Hematopoietic multipotent progenitor cell treated with erythropoietin and hydrocortisone succinate and interleukin-3 and kit ligand, for 15 days (in vitro differentiated cells): ENCODE data around the gene CERS1.

Source experiments
- DNase-seq: peaks from one replicate; pipeline ENCODE4 v3.0.0-alpha.2; 2015; ENCODE audit warnings: low spot score

Gene CERS1

DNA sequence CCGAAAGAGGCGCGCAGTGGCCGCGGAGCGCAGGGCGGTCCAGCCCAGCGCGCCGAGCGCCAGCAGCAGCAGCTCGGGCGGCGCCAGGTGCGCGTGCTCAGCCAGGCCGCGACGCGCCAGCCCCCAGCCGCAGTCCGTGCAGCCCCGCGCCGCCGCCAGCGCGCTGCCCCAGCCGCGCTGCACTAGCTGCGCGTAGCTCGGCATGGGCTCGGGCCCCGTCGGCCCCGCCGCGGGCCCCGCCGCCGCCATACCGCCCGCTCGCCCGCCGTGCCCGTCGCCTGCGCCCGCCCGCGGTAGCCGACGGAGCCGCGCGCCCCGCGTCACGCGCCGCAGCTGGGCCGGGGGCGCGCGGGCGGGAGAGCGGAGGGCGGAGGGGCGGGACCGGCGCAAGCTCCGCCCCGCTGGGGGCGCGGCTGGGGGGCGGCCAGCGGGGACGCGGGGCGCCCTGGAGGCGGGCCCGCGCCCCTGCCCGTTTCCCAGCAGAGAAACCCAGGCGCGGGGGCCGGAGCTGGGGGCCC is at the start of gene CERS1:
Gene CERS1 (minus strand): TSS at position 335 of the 518 bp plus-strand sequence. CDS start 86 bp downstream, at position 249.
- no peak for DNase-seq

DNA sequence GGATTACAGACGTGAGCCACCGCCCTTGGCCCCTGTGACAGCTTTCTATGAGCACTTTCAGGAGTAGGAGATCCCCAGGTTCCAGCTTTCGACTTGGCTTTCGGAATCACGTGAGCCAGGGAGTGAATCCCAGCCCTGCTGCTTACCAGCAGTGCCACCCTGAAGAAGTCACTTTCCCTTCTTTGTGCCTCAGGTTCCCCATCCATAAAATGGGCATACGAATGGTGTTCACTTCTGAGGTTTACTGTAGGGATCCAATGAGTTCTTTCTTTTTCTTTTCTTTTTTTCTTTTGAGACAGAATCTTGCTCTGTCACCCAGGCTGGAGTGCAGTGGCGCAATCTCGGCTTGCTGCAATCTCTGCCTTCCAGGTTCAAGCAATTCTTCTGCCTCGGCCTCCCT is 49.3 kb upstream of the CERS1 start:
- no peak for DNase-seq

- no peak for DNase-seq
Observed at GRCh38 chr19:18943465-18943864, 47.5 kb upstream of the CERS1 start.

DNA sequence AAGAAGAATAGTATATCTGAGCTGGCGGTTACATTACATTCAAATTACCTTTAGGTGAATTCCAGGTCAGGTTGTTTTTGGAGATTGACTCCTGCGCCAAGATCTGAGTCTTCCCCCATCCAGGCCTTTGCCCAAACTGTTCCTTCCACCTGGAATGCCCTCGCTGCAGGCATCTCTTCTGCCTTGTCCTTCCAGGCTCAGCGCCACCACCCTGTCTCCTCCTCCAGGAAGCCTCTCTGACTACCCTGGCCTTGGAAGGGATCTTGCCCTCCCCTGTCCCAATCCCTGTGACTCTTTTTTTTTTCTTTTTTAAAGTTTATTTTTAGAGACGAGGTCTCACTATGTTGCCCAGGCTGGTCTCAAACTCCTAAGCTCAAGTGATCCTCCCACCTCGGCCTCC is 46.7 kb upstream of the CERS1 start:
- no peak for DNase-seq

- no peak for DNase-seq
Observed at GRCh38 chr19:18941628-18942354, 45.8 kb upstream of the CERS1 start.

DNA sequence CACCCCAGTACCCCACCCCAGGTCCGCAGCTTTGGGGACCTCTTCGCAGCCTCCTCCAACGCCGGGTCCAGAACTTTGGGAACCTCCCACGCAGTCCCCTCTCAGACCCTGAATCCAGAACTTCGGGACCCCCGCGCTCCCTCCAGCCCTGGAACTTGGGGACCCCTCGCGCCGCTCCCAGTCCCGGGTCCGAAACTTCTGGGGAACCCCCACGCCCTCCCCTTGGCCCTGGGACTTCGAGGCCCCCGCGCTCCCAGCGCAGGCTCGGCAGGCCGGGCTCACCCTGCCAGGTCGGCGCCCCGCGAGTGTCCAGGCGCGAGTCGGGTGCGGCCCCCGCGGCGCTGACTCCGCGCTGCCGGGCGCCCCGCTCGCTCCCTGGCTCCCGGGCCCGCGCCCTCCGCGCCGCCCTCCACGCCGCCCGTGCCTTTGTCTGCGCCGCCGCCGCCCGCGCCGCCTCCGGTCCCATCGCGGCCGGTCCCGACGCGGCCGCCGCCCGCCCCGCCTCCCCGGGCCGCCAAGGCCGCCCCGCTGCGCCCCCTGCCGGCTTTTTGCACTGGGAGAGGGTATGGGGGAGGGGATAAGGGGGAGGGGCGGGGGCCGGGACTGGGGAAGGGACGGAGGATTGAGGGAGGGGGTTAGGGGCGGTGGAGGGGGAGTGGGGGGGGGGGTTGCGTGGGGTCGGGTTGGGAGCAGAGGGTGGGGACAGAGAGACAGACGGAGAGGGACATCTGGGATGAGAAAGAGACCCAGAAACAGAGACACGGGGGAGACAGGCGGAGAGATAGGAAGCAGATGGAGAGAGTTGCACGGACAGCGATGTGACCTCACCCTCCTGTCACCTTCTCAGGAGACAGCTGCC is 45.0 kb upstream of the CERS1 start, which contains the start of gene HOMER3:
Gene HOMER3 (minus strand): TSS at position 449 of the 859 bp plus-strand sequence. CDS start 2,235 bp downstream, outside the sequence.
- peak; percentile 42 for DNase-seq

DNA sequence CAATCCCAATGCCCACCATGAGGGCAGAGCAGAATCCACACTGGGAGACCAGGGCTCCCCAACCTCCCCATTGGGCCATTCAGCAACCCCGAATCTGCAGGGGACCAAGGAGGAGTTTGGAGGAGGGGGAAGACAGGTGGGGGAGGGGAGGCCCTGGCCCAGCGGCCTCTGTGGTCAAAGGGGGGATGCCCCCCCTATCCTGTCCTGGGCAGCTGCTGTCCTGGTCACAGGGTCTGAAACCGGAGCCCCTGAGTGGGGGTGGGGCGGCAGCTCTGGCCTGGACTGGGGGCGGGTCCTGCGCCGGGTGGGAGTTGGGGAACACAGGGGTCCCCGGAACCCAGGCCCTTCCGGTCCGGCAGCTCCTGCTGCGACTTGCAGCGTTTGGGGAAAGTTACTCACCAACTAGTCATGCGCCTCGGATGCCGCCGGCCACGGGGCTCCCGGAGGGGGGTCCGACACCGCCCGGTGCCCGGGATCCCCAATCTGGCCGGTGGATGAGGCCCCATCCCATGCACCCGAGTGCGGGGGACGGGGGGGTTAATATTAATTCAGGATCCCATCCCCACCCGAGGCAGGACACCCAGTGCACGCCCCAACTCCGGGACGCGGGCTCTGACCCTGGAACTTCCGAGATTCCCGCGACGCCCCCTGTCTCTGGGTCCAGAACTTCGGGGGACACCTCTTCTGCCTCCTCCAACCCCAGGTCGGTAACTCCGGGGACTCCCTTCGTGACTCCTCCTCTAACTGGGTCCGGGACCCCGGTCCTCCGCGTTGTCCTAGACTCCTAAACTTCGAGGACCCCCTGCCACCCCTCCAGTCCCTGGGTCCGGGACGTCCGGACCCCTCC is 44.2 kb upstream of the CERS1 start:
- DNase-seq: no peak

- DNase-seq: no peak
Observed at GRCh38 chr19:18939163-18939562, 43.2 kb upstream of the CERS1 start.

- no peak for DNase-seq
Observed at GRCh38 chr19:18933297-18933696, 37.3 kb upstream of the CERS1 start.

- peak; percentile 87 for DNase-seq
Observed at GRCh38 chr19:18932216-18932841, 36.4 kb upstream of the CERS1 start.

GRCh38 chr19:18931316-18932162 is 35.6 kb upstream of the CERS1 start:
- DNase-seq: no peak

- no peak for DNase-seq
Observed at GRCh38 chr19:18929311-18929710, 33.4 kb upstream of the CERS1 start.

DNA sequence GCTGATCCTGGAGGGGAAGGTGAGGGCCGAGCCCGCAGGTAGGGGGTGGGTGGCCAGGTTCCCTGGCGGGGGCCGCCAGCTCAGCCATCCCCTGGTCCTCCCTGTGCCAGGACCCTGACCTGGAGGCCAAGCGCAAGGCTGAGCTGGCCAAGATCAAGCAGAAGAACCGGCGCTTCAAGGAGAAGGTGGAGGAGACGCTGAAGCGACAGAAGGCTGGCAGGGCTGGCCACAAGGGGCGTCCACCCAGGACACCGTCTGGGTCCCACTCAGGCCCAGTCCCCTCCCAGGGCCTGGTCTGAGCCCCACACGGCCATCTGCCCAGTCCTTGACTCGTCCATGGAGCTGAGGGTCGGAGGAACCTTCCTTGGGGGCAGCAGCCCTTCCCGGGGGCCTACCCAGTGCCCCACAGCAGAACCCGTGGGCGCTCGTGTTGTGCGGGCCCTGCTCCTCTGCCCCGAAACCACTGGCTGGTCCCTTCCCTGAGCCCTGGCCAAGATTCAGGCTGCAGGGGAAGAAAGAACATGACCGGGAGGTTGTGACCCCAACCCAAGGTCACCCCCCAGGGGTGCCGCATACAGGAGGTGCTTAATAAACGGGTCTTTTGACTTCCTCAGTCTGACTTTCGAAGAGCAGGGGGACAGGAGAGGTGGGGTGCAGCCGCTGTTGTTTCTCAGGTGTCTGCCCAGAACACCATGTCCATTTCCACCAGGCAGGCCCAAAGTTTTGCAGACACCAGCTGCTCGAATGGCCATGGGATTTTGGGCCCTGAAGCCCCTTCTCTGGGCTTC is 32.3 kb upstream of the CERS1 start:
- no peak for DNase-seq

DNA sequence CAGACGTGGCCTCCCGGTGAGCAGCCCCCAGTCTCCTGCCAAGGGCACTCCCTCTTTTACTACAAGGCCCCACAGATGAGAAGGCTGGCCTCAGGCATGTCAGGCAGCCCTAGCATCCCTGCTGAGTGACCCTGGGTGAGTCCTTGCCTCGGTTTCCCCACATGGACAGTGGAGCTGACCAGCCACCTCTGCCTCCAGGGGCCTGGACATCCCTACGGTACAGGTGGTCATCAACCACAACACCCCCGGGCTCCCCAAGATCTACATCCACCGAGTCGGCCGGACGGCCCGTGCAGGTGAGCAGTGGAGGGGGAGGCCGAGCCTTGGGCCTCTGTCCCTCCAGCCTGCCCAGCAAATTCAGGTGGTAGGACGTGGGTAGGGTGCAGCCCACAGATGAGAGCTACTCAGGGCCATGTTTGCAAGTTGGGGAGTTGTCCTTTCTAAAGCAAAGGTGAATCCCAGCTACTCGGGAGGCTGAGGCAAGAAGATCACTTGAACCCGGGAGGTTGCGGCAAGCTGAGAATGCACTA is 28.8 kb upstream of the CERS1 start:
- DNase-seq: no peak

- no peak for DNase-seq
Observed at GRCh38 chr19:18922228-18922985, 26.4 kb upstream of the CERS1 start.

- DNase-seq: no peak
Observed at GRCh38 chr19:18921593-18921992, 25.6 kb upstream of the CERS1 start.

GRCh38 chr19:18920400-18920799 is 24.4 kb upstream of the CERS1 start:
- no peak for DNase-seq

DNA sequence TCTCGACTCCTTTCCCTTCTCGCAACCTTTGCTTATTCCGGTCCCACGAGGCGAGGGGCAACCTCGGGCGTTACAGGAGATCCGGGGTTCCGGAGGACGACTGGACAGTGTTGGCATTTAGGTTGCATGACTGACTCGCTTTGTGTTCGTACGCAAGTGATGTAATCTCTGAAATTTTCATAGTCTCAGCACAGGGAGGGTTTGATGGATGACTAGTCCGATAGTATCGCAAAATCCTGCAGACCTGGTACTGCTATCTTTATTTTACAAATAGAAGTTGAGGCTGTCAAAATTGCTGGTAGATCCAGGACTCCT is 23.9 kb upstream of the CERS1 start:
- DNase-seq: no peak
